Measurements from ENCODE around the gene RGS17. TPM values are rescaled to one million over a fixed set of nuclear protein-coding genes. Genes with fewer than 3 reads are reported as not detected.
"Not testable (repeated sequence)": the region's sequence is repeated elsewhere in the genome, so short reads cannot be mapped to it uniquely, and the experiment has no call there.

The RGS17 gene
- total RNA-seq, 4 donors from 2014 or later, result 0.55 to 0.79 TPM; not detected in 2

GRCh38 chr6:153117986-153118879, 12.8 kb downstream of the RGS17 start:
- H3K4me1 ChIP-seq, result no peaks in the 10 kb centered on the region
- no peak overlapping the region for H3K27ac ChIP-seq
- DNase-seq, result no peak
- 48 to 59% methylated on average over 3 of the region's 3 CpGs for whole genome bisulfite sequencing, 2 donors (ENCODE audit: low coverage in 1 of 2)
- intact Hi-C loops (cut with DNase I; ENCODE audit: low total_unique reads), result no loop called here
- no peak overlapping the region for H3K4me3 ChIP-seq
- in situ Hi-C loops (cut with MboI; ENCODE audit: low pct_ligation_motif_present in 1 of 4, low pct_unique_long_range_greater_than_20kb in 1 of 4, low sequenced_read_pairs in 3 of 4), result no loop called here
- no peak for TF ChIP-seq POLR2A (IDR thresholded peaks at IDR 0.05)
- no peak for TF ChIP-seq POLR2AphosphoS5 (IDR thresholded peaks at IDR 0.05)
- TF ChIP-seq EP300 (IDR thresholded peaks at IDR 0.05; ENCODE audit: low read depth), result no peak
- no peak for TF ChIP-seq CTCF (IDR thresholded peaks at IDR 0.05)
- H3K36me3 ChIP-seq, result no peaks in the 10 kb centered on the region
- H3K27me3 ChIP-seq, result no peaks in the 10 kb centered on the region
- H3K9me3 ChIP-seq, result no peaks in the 10 kb centered on the region

GRCh38 chr6:153111082-153111481, 20.0 kb downstream of the RGS17 start:
- H3K27me3 ChIP-seq; H3K4me3 ChIP-seq; in situ Hi-C loops (cut with MboI; ENCODE audit: low pct_ligation_motif_present in 1 of 4, low pct_unique_long_range_greater_than_20kb in 1 of 4, low sequenced_read_pairs in 3 of 4); H3K36me3 ChIP-seq; intact Hi-C loops (cut with DNase I; ENCODE audit: low total_unique reads); H3K27ac ChIP-seq; H3K9me3 ChIP-seq; DNase-seq; H3K4me1 ChIP-seq: not testable (repeated sequence)
- 77 to 100% methylated on average over 2 to 9 of the region's 9 CpGs for WGBS, 2 donors (ENCODE audit: low coverage in 1 of 2)

GRCh38 chr6:153110612-153111011, 20.5 kb downstream of the RGS17 start:
- H3K9me3 ChIP-seq; DNase-seq; H3K27me3 ChIP-seq; H3K27ac ChIP-seq; H3K4me1 ChIP-seq; H3K4me3 ChIP-seq; H3K36me3 ChIP-seq; intact Hi-C loops (cut with DNase I; ENCODE audit: low total_unique reads); in situ Hi-C loops (cut with MboI; ENCODE audit: low pct_ligation_motif_present in 1 of 4, low pct_unique_long_range_greater_than_20kb in 1 of 4, low sequenced_read_pairs in 3 of 4): not testable (repeated sequence)
- 94% methylated on average over 11 of the region's 11 CpGs; no CpG with 5 or more reads in 1 of the 2 donors for WGBS, 2 donors (ENCODE audit: low coverage in 1 of 2)

- TF ChIP-seq EP300 (IDR thresholded peaks at IDR 0.05; ENCODE audit: low read depth) (no peak), POLR2A (IDR thresholded peaks at IDR 0.05) (no peak), CTCF (IDR thresholded peaks at IDR 0.05) (peak in 2 of 5 experiments; percentile 8 to 31)
- Histone ChIP-seq H3K36me3 (no peaks in the 10 kb centered on the region), H3K9me3 (no peaks in the 10 kb centered on the region), H3K4me3 (no peak overlapping the region), H3K4me1 (no peaks in the 10 kb centered on the region), H3K27ac (no peak overlapping the region), H3K27me3 (no peaks in the 10 kb centered on the region)
- intact Hi-C loops (cut with DNase I; ENCODE audit: low total_unique reads) (no loop called here), in situ Hi-C loops (cut with MboI; ENCODE audit: low pct_ligation_motif_present in 1 of 4, low pct_unique_long_range_greater_than_20kb in 1 of 4, low sequenced_read_pairs in 3 of 4) (no loop called here)
- no peak for DNase-seq
These were observed 22.8 kb downstream of the RGS17 start for GRCh38 chr6:153108315-153108714.

- no peaks in the 10 kb centered on the region for H3K4me1 ChIP-seq
- TF ChIP-seq POLR2A (IDR thresholded peaks at IDR 0.05) (no peak), POLR2AphosphoS5 (IDR thresholded peaks at IDR 0.05) (no peak)
- DNase-seq, result no peak
- no peaks in the 10 kb centered on the region for H3K9me3 ChIP-seq
- intact Hi-C loops (cut with DNase I; ENCODE audit: low total_unique reads) (no loop called here), in situ Hi-C loops (cut with MboI; ENCODE audit: low pct_ligation_motif_present in 1 of 4, low pct_unique_long_range_greater_than_20kb in 1 of 4, low sequenced_read_pairs in 3 of 4) (no loop called here)
- no peak overlapping the region for H3K27ac ChIP-seq
- no peaks in the 10 kb centered on the region for H3K36me3 ChIP-seq
- H3K27me3 ChIP-seq, result no peaks in the 10 kb centered on the region
- 71 to 88% methylated on average over 4 to 5 of the region's 5 CpGs for WGBS, 2 donors (ENCODE audit: low coverage in 1 of 2)
- H3K4me3 ChIP-seq, result no peak overlapping the region
These were observed 25.1 kb downstream of the RGS17 start for GRCh38 chr6:153106021-153106420.

Measured in transverse colon (tissue), 4 donors.